Stimulated activated CD4-positive, alpha-beta T cell treated with anti-CD3 and anti-CD28 coated beads, Interleukin-15, amount 100 ng/mL, for 48 hours (primary cell): ENCODE measurements around the gene MTUS2.

Experiments
- DNase-seq, 2 donors: peaks; one replicate each; pipeline ENCODE4 v3.0.0-alpha.2; 2020; ENCODE audit warnings: low read depth in 2 of 2

The MTUS2 gene

DNA sequence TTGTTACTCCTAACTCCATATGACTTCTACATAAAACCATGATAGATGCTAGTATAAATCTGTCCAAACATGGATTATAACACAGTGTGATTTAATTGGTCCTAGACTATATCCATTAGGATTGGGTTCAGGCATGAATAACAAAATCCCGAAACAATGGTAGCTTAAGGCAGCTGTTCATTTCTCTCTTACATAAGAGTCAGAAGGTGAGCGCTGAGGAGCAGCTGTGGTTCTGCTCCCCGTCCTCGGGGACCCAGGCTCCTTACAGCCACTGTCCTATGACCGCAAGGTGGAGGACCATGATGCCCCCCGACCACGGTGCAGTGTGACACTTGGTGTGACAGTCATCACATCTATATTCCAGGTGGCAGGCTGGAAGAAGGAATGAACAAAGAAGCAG lies 629.6 kb downstream of the MTUS2 start:
- DNase-seq = no peak

DNA sequence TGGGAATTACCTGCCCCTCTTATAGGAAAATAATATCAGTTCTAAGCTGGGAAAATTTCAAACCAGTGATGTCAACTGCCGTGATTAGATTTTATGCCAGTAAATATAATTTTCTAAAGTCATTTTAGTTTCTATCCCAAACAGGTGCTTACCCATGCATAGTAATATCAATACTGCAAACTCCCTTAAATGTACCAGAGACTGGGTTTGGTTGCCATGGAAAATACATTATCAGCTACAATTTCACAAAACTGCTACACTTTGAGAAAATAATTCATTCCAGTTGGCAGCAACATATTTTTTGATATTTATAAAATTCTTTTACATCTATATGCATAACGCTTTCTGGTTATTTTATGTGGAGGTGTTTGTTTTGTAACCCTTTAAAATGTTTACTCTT lies 631.8 kb downstream of the MTUS2 start:
- DNase-seq = no peak

DNA sequence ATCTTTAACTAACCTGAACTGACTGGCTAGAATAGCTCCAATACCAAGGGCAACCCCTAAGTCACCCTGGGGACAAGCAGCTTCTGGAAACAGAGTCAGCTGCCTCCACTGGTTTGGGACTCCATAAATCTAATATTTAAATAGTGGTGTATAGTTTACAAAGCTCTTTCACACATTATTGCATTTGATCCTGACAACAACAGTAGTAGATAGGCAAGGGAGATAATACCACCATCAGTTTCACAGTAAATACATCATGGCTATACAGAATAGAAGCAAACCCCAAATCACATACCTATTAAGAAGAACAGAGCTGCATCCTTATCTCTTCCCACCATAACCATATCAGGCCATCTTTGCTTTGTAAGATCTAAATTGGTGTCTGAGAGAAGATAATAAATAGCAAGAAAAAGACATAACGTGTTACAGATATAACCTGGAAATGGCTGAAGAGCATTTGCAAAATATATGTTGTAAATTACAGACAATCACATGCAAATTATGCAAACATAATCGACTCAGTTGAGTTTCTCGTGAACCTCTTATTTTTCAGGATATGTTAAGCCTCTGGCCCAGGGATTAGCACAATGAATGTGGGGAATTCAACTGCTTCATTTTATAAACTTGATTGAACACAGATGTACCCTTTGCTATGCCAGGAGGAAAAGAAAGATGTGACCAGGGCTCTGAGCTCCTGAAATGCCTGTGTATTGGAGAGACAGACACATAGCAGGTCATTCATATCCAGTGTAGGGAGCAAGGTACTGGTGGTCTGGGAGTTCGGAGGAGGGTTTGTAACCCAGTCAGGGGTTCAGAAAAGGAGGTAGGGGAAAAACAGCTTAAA lies 632.9 kb downstream of the MTUS2 start:
- no peak for DNase-seq

DNA sequence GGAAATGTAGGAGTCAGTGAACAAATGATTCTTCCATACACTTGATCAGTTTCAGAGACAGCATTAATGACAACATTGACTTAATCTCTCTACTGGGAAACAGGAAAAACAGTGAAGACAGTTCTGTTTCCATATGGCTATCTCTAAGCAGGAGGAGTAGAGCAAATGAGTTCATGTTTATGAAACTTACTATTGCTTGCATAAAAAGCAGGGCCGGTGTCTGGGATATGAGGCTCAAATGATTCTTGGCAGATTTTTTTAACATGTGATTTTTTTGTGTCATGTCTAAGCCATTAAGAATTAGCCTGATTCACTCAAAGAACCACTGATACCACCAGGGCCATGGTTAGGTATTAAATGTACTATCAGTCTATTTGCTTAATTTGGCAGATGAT lies 633.5 kb downstream of the MTUS2 start:
- DNase-seq = no peak

DNA sequence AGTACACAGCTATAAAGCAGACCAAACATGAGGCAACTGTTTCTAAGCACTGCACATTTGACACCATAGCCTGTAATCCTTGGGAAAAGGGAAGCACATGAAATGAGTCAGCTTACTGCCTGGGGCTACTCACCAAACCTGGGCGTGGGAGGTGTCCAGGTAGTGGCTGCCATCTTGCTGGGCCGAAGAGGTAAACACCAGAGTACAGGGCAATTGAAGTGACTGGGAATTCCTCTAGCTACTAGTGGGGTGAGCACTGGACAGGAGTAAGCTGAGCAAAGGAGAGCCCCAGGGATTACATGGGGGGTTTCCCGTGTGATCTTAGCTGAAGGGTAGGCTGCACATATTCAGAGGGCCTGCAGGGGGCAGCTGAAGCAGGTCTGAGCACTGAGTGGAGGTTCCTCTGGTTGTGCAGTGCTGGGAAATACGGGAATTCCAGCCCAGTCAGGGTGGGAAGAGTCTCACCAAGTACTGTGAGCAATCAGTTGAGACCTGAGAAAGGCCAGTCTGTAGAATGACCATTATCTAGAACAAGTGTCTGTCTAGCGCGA lies 634.9 kb downstream of the MTUS2 start:
- no peak for DNase-seq

DNA sequence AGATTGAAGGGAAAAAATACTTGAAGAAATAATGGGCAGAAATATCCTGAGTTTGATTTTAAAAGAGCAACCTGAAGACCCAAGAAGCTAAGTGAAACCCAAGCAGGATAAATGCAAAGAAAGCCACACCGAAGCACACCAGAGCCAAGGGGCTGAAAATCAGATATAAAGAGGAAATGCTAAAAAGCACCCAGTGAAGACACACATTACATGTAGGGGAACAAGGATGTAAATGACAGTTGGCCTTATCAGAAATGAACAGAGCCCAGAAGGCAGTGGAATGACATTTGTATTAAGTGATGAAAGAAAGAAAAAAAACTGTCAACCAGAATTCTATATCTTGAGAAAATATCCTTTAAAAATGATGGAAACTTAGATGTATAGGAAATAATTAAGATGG lies 636.3 kb downstream of the MTUS2 start:
- DNase-seq = no peak

DNA sequence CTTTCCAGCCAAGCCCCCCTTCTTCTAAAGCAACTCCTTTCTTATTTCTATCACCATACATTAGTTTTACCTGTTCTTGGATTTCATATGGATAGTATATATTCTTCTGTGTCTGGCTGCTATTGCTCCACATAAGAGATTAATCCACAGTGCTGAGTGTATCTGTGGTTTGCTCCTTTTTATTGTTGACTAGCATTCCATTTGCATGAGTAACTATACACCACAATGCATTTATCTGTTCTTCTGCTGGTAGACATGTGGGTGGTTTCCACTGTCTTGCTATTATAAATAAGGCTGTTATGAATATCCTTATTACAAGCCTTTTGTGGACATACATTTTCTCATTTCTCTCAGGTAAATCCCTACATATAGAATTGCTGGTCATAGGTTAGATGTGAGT lies 637.2 kb downstream of the MTUS2 start:
- no peak for DNase-seq

DNA sequence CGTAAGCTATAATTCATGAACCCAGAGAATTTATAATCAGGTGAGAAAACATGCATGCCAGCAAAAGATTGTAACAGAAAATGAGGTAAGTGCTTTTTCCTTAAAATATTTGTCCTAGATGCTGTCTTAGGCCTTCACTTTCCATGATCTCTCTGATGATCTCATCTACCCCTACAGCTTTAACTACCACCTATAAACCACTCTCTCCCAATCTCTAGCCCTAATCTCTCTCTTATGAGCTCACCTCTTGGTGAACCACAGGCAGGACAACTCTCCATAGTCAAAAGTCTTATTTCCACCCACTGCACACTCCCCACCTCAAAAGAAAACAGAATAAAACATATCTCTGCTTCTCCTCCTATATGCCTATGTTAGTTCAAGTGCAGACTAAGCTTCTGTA lies 638.3 kb downstream of the MTUS2 start:
- DNase-seq = no peak

DNA sequence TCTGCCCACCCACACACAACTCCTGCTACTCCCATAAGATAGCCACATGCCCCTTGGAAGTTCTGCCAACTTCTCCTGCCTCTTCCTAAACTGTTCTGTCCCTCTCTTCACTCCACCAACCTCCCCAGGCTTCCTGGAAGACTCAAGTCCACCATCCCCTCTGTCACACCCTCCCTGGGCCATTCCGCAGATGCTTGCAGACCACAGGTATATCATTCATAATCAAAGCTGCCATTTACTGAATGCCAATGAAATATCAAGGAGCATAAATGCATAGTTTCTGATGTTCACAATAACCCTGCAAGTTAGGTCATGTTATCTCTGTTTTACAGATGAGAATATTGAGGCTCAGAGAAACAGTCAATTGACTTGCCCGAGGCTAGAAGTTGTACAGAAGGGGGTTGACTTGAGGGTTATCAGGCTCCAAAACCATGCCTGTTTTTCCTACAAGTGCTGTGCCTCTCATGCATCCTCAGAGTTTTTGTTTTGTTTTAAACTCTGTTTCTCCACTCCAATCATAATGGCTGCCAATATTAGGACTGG lies 639.7 kb downstream of the MTUS2 start:
- no peak for DNase-seq

DNA sequence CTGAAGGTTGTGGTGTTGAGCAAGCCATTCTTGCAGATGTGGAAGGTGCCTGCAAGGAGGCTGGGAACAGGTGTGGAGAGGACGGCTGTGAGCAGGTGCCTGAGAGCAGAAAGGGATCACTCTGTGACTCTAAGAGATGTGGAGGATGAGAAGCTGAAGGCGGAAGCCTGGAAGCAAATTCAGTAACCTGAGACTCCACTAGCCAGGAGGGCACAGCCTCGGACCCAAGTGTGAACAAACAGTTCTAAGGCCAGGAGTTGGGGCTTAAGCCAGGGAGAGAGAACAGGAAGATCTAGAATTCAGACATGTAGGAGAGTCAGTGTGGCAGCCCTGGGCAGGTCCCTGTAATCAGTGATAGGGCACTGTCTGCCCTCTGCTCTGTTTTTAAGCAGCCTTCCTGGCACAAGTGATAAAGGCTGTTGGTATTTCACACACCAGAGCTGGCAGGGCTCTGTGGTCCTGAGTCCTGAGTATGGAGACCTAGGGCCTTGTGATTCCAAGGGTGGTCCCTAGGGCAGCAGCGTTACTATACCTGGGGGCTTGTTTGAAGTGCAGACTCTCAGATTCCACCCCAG lies 644.1 kb downstream of the MTUS2 start:
- no peak for DNase-seq

DNA sequence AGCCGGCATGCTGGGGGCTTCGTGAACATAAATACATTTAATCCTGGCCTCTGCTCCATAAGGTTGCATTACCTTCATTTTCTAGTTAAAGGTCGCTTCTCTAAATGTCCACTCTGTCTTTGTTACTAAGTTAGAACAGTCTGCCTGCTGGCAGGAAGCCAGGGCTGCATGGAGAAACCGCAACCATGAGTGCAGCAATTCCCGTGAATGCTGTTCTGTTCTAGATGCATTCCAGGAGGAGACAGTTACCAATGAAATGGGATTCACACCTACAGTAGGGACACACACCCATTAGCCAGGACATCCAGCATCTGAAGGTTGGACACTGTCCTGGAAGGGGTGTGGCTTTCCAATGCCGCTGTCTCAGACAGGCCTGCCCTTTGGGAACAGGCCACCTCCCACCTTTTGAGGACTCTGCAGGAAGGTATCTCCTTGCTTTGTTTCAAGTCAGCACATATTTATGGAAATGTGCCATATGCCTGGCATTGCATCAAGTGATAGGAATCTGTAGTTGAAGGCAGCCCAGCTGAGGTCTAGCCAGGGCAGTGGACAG lies 645.7 kb downstream of the MTUS2 start:
- DNase-seq = no peak

DNA sequence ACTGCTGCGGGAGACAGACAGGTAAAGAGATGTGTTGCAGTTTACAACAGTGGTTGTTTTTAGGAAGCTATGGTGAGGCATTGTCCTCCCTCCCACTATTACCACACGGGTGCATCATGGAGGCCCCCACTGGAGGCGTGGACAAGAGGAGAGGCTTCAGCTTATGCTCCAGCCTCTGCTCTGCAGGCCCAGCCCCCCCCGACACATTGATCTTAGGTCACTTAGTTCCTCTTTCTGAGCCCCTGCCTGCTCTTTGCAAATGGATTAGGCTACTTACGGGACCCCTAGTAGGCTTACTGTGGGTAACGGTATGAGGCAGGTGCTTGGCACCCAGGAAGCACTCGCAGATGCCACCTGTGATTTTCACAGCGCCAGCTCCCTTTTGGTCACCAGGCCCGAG lies 651.4 kb downstream of the MTUS2 start:
- no peak for DNase-seq

DNA sequence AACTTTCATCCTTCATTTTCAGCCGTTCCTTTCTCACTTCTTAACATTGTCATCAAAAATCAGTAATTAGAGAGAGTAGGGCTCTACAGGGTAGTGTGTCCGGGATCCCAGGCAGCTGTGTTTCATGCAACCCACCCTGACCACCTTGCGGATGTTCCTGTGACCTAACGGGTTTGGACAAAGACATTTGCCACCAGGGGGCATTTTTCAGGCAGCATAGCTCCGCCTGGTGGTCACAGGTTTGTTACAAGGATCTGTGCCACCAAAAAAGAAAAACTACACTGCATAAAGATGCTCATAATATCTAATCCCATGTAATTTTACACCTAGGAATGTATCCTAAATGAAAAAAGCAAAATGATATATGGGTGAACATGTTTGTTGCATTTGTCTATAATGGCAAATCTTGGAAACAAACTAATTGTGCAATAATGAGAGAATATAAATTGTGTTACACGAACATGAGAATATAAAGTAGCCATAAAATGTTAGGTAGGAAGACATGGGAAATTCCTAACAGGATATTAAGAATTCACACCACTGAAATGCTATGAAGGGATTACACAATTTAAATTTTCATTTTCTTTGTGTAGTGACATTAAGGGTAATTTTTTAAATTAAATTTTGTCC lies 652.3 kb downstream of the MTUS2 start:
- DNase-seq = peak; percentile 22 to 34

DNA sequence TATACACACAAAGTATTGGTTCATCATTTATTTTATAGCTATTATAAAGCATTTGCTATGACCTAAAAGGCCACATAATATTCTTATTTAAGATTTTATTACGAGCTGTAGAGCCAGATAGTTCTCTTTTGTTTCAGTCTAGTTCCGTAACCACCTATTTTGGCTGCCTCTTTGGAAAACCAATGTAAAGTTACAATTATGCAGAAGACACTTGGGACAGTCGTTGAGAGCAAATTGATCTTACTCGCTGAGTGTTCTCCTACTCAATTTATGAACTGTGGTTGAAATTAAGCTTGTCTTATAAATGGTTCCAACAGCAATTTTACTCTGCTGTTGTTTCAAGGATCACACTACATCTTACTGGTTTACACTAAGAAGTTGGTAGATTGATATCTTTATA lies 653.0 kb downstream of the MTUS2 start:
- DNase-seq = no peak

DNA sequence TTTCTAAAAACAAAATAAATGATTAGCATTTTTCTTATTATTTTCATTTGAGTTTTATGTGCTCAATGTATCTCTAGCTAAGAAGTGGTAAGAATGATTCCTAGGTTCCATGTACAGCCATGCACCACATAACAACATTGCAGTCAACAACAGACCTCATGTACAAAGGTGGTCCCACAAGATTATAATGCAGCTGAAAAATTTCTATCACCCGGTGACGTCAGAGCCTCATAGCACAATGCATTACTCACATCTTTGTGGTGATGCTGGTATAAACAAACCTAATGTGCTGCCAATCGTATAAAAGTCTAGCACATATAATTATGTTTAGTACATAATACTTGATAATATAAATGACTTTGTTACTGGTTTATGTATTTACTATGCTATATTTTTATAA lies 654.9 kb downstream of the MTUS2 start:
- no peak for DNase-seq

DNA sequence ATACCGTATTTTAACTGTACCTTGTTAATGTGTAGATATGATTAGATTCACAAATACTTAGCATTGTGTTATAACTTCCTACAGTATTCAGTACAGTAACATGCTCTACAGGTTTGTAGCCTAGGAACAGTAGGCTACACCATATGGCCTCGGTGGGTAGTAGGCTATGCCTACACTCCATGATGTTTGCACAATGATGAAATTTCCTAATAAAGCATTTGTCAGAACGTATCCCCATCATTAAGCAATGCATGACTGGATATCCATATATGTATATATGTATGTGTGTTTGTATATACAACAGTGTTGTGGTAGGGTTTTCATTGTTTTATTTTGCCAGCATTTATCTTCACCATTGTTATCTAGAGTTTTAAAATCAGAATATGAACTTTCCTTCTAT lies 655.9 kb downstream of the MTUS2 start:
- no peak for DNase-seq

DNA sequence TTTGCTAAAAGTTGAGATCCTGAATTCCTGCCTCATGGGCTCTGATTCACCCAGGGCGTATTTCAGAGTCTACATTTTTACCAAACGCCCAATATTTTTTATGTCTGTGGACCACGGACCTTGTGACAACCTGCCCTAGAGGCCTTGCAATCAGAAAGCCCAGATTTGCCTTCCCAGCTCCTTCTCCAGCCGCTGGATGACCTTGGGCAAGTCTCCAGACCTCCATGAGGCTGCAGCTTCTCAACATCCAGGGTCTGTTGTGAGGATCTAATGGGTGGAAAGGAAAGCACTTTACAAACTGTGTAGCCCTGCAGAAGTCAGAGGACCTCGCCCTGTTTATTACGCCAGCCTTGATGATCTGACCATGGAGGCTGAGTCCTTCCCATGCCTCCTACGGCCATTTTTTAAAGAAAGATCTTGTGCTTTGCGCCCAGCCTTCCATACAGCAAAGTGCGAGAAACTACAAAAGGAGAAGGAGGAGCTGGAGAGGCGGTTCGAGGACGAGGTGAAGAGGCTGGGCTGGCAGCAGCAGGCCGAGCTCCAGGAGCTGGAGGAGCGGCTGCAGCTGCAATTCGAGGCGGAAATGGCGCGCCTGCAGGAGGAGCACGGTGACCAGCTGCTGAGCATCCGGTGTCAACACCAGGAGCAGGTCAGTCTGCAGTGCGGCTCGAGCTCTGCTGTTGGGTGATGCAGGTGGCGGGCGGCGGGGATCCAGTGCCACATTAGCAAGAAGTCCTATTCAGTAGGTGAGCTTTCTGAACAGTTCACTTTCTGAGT lies 659.8 kb downstream of the MTUS2 start:
- no peak for DNase-seq

DNA sequence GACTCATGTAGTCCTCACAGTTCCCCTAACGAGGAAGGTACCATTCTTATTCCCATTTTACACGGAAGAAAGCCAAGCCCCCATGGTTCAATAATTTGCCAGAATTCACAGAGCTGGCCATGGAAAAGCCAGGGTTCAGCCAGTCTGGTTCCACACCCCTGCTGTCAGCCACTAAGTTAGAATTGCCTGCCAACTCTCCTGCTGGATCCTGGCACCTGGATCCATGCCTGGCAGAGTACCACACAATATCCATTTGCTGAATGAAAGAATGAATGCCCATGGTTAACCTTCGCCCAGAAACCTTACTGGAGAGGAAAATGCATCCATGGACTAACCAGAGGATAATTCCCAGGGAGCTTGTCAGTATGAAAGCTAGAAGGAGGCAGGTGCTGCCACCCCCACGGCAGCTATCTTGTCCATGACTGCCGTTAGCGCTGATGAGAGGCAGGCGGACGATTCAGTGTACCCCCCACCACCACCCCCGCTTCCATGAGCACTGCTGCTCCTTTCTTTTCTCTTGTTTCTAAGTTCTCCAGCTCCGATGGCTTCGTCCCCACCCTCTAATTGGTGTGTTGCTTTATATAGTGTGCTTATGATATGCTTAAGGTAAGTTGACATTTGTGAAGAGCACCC lies 660.9 kb downstream of the MTUS2 start:
- DNase-seq = no peak

DNA sequence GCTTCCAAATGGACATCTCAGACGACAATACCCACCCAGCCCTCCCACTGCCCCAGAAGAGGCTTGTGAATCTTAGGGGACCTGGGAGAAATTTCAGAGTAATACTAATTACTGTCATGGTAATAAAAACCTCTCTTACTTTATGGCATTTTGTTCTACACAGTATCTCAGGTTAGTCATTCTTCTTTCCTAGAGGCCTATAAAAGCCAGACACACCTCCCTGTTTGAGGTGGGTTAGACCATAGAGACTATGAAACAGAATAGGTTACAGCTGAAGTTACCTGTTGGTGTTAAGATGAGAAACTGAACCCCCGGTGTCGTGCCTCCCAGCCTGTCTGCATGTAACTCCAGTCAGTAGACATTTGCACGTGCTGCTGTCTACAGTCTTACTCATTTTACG lies 661.5 kb downstream of the MTUS2 start:
- no peak for DNase-seq

DNA sequence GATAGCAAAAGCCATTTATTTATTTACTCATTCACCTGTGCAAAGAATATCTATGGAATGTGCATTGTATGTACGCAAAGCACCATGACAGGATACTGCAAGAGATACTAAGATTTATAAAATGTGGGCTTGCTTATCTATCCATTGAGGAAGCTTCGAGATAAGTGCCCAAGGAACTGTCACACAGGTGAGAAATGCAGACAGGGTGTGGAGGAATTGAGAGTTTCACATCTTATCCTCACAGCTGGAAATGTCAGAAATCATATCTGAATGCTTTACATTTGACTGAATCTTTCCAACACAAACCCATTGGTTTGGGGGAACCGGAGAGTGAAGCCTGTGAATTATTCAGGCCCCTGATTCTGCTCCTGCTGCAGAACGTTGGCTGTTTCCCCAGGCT lies 662.4 kb downstream of the MTUS2 start:
- DNase-seq = no peak

DNA sequence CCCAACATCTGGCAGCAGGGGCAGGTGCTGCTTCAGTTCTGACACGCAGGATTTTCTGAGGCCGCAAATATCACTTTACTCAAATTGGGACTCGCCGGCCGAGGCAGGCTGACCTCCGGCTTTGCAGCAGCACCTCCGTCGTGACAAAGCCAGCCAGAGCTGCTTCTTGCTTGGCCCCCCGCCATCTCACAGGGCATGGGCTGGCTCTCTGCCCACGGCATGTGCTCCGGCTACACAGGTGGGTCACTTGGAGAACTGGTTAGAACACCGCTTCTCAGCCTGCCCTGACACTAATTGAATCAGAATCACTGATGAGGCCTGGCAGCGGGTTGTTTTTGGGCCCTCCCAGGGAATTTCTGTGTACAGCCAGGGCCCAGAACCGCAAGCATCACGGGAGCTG lies 663.1 kb downstream of the MTUS2 start:
- DNase-seq = no peak
